HG02884 (cell line): Measurements from ENCODE around the gene NRBP1.

Source experiments
- ATAC-seq: cut with Tn5 transposase; IDR thresholded peaks from one replicate; pipeline ENCODE4 v1.9.1; 2021; ENCODE audit warnings: mild to moderate bottlenecking, moderate library complexity; ENCODE audit not compliant: unreplicated experiment

Gene NRBP1

GRCh38 chr2:27428213-27428977 is at the start of gene NRBP1:
Gene NRBP1 (plus strand): TSS chr2:27428631. CDS start chr2:27433274, 4,643 bp downstream.
- peak; percentile 71 for ATAC-seq

- ATAC-seq = no peak
Observed at GRCh38 chr2:27378809-27379290, 49.6 kb upstream of the NRBP1 start.

GRCh38 chr2:27379383-27379835 is 49.0 kb upstream of the NRBP1 start:
- no peak for ATAC-seq

- ATAC-seq = peak; percentile 30
Observed at GRCh38 chr2:27379836-27380625, 48.4 kb upstream of the NRBP1 start.

- peak; percentile 80 for ATAC-seq
Observed at GRCh38 chr2:27380626-27381545, 47.5 kb upstream of the NRBP1 start, which contains the start of gene ZNF513. Gene ZNF513 (minus strand): TSS chr2:27380734. CDS start chr2:27380526, 208 bp downstream.

GRCh38 chr2:27381577-27382181 is 46.8 kb upstream of the NRBP1 start:
- no peak for ATAC-seq

- no peak for ATAC-seq
Observed at GRCh38 chr2:27390822-27391679, 37.4 kb upstream of the NRBP1 start.

DNA sequence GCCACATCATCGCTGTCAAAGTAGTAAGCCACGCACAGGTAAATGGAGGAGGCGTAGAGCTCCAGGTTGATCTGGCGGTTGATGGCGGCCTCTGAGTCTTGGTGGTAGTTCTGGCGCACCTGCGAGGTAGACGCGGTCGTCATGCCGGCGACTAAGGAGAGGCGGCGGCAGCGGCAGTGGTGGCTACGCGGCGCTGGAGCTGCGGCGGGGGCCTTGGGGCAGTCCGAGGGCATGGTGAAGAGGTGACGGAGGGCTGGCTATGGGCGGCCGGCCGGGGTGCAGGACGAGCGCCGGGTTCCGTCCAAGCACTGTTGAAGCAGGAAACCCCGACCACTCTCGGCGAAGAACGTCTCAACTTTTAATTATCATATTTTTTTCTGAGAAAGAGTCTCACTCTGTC is 35.2 kb upstream of the NRBP1 start:
- ATAC-seq = no peak

- no peak for ATAC-seq
Observed at GRCh38 chr2:27398962-27399361, 29.5 kb upstream of the NRBP1 start.

GRCh38 chr2:27400348-27401135 is 27.9 kb upstream of the NRBP1 start:
- no peak for ATAC-seq

- ATAC-seq = no peak
Observed at GRCh38 chr2:27407798-27408491, 20.5 kb upstream of the NRBP1 start.

DNA sequence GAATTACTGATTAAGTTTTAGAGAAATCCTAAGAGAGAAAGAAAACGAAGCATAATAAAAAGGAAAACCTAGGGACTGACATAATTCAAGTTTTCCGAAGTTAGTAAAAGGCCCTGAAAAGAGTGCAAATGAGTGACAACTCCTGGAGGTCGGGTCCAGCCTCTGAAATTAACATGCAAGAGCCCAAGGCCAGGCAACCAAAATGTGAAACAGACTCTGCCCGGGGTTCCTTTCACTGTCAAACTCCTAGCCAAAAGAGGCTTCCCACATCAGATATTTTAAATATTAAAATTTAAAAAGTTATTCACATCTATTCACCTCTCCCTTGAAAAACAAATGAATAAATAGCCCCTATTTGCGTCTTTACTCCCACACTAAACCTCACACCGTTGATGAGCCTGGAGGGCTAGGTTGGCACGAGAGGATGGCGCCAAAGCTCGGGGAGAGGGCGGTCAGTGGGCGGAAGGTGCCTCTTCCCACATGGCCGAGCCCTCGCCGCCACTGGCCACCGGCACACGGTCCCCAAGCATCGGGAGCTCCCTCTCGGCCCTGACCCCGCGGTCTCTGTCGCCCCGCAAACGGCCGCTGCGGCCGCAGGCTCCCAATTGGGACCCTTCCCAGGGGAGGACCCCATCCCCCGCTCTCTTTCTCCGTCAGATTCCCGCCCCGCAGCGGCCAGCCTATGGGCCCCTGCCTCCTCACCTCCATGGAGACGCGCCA is 19.7 kb upstream of the NRBP1 start:
- peak; percentile 27 for ATAC-seq

DNA sequence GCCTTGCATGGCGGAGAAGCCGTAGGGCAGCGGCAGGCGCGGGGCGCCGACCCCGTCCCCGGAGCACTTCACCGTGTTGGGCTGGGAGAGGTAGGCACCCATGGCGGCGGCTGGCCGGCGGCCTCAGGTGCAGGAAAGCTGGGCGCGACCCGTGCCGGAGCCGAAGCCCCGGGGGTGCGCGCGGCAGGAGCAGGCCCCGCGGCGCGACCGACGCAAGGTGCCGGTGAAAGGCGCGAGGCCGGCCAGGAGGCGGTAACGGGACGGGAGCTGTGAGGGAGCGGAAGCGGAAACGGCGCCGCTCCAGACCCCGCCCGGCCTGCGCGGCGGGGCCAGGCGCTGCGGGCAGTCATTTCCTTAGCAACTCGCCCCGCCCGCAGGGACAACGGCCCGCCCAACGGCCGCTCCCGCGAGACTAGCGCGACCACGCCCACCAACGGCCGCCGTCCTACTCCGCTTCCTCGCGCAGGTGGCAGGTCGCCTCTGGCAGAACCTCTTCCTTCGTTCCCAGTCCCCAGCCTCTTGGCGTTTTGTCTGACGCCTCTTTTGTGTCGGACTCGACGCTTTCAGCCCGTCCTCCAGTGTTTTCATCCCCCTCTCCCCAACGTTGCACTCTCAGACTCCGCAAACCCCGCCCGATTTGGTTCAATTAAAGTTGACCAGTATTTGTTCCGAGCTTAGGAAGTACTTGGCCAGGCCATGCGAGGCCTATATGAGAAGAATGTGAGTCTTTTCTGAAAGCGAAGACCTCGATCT is 18.9 kb upstream of the NRBP1 start, which contains the start of gene PPM1G:
Gene PPM1G (minus strand): TSS at position 271 of the 753 bp plus-strand sequence. CDS start 169 bp downstream, at position 102.
- peak; percentile 92 for ATAC-seq

- ATAC-seq = no peak
Observed at GRCh38 chr2:27412419-27413152, 15.8 kb upstream of the NRBP1 start.

DNA sequence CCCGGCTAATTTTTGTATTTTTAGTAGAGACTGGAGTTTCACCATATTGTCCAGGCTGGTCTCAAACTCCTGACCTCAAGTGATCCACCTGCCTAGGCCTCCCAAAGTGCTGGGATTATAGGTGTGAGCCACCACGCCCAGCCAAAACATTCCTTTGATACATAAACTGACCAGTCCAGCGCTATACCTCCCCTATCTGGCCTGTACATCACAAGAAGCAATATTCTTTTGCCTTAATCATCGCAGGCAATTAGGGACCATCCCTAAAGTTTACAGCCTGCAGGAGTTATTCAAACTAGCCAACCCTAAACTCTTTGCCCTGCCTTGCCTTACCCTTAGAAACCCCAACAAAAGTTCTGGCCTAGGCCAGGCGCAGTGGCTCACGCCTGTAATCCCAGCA is 12.3 kb upstream of the NRBP1 start:
- no peak for ATAC-seq

- no peak for ATAC-seq
Observed at GRCh38 chr2:27420996-27421395, 7.4 kb upstream of the NRBP1 start.
